ENCODE results near the gene BCL7A.
"Not testable (repeated sequence)": the region's sequence is repeated elsewhere in the genome, so short reads cannot be mapped to it uniquely, and the experiment has no call there.

Gene BCL7A

DNA sequence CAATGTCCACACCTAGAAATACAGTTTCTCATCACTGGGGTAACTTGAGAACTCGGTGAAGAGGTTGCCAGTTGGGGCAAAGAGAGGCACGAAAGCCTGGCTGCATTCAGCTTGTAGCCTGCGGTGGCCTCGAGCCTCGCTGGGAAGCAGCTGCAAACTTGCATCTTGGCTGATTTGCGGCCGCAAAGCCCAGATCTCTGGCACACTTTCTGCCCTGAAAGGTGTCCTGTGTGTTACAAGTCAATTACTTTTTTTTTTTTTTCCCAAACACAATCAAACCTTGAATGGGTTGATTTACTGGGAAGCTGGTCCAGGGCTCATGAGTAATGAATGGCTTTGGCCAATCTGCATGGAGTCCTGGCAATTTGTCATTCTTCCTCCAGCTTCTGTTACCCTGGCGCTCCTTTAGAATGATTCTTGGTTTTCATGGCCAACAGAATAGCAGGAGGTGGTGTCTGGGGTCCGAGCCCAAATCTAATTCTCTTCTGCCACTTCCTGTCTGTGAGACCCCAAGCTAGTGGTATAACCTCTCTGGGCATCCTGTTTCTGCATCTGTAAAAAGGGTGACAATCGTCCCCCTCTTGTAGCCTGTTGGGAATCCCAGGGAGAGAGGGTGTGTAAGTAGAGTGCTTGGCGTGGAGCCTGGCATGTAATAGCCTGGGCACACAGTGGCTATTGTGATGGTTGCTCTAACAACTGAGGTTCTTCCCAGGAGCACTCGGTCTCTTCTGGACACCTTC, 6.7 kb downstream of the BCL7A start:
- no peak for DNase-seq

DNA sequence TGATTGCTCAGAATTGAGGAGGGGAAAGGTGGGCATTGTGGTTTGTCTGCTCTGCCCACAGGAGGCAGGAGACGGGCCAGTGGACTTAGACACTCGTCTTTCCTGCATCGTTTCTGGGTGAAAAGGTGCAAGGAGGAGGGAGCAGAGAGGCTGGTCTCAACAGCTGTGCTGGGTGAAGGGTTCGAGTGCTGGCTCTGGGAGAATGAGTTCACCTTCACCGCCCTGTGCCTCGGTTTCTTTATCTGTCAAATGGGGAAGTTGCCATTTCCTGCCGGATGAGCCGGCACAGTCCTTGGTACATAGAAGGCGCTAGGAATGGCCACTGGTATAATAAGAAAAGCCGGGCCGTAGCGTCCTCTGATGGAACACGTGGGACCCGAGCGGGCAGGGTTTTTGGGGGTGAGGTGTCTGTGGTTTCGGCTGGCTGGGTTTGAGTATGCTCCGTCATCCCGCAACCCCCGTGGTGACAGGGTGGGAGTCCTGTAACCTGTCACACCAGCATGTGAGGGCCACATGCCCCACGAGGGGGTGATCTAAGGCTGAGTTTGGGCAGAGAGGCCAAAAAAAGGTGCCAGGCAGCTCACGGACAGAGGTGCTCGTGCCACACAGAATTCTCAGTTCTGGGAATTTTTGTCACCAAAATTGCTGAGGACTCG, 7.3 kb downstream of the BCL7A start:
- no peak for DNase-seq

- DNase-seq: no peak
Observed at GRCh38 chr12:122029620-122030423, 8.1 kb downstream of the BCL7A start.

DNA sequence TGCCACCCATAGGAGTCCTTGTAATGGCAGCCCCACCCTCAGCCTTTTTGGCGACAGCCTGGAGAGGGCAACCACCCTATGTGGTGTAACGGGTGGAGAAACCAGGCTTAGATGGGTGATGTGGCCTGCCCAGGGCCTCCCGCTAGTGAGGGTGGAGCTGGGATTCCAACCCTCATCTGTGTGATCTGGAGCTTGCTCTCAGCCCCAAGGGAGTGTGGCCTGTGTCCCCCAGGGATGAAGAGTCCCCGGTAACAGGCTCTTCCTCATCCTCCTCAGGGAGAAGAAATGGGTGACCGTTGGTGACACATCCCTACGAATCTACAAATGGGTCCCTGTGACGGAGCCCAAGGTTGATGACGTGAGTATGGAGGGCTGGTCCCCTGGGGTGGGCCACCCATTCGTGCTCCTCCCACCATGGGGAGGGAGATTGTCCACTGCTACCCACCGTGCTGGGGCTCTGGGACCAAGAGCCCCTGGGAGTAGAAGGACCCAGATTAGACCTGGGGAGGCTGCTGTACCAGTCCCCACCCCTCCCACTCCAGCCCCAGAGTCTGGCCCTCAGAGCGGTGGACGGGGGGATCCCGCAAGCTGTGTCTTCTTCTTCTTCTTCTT, 8.8 kb downstream of the BCL7A start:
- no peak for DNase-seq

GRCh38 chr12:122031342-122032216, 9.9 kb downstream of the BCL7A start:
- DNase-seq: no peak

- DNase-seq: no peak
Observed at GRCh38 chr12:122032580-122032979, 10.9 kb downstream of the BCL7A start.

GRCh38 chr12:122035292-122035691, 13.6 kb downstream of the BCL7A start:
- DNase-seq: no peak

GRCh38 chr12:122036153-122036552, 14.5 kb downstream of the BCL7A start:
- DNase-seq: no peak

GRCh38 chr12:122040579-122041386, 19.1 kb downstream of the BCL7A start:
- no peak for DNase-seq

GRCh38 chr12:122041458-122041857, 19.8 kb downstream of the BCL7A start:
- DNase-seq: not testable (repeated sequence)

- DNase-seq: no peak
Observed at GRCh38 chr12:122042910-122043309, 21.2 kb downstream of the BCL7A start.

- no peak for DNase-seq
Observed at GRCh38 chr12:122043476-122043875, 21.8 kb downstream of the BCL7A start.

- no peak for DNase-seq
Observed at GRCh38 chr12:122045262-122045661, 23.6 kb downstream of the BCL7A start.

DNA sequence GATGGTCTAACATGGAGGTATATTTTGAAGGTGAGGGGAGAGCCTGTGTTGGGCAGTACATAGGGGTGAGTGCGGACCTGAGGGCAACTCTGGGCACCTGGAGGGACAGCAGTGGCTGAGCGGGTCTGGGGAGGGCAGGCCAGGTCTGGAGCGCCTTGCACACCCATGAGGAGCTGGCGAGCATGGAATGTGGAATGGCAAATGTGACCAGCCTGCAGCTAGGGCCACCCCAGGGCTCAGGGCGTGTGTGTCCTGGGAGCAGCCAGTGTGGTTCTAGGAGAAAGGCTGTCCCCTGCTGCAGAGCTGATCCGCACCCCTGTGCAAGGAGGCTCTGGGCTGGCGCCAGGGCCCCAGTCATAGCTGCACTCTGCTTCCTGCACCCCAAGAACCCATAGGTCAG, 24.5 kb downstream of the BCL7A start:
- no peak for DNase-seq

- no peak for DNase-seq
Observed at GRCh38 chr12:122048151-122048550, 26.5 kb downstream of the BCL7A start.

DNA sequence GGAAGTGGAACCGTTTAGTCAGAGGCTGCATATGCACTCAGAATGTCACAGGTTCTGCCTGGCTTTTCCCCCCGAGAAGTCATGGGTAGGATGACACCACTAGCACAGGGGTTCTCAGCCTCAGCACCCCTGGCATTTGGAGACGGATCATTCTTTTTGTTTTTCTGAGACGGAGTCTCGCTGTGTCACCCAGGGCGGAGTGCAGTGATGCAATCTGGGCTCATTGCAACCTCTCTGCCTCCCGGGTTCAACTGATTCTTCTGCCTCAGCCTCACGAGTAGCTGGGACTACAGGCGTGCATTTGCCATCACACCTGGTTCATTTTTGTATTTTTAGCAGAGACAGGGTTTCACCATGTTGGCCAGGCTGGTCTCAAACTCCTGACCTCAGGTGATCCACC, 28.1 kb downstream of the BCL7A start:
- DNase-seq: no peak

GRCh38 chr12:122050706-122051105, 29.0 kb downstream of the BCL7A start:
- no peak for DNase-seq

- DNase-seq: no peak
Observed at GRCh38 chr12:122051231-122051876, 29.7 kb downstream of the BCL7A start.

DNA sequence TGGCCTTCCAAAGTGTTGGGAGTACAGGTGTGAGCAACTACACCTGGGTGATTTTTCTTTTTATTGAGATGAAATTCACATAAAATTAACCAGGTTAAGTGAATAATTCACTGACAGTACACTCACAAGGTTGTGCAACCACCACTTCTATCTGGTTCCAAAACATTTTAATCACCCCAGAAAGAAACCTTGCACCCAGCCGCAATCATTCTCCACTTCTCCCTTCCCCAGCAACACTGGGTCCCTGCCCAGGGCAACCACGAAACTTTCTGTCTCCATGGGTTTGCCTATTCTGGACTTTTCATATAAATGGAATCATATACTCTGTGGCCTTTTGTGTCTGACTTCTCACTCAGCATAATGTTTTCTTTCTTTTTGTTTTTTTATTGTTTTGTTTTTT, 30.6 kb downstream of the BCL7A start:
- no peak for DNase-seq

DNA sequence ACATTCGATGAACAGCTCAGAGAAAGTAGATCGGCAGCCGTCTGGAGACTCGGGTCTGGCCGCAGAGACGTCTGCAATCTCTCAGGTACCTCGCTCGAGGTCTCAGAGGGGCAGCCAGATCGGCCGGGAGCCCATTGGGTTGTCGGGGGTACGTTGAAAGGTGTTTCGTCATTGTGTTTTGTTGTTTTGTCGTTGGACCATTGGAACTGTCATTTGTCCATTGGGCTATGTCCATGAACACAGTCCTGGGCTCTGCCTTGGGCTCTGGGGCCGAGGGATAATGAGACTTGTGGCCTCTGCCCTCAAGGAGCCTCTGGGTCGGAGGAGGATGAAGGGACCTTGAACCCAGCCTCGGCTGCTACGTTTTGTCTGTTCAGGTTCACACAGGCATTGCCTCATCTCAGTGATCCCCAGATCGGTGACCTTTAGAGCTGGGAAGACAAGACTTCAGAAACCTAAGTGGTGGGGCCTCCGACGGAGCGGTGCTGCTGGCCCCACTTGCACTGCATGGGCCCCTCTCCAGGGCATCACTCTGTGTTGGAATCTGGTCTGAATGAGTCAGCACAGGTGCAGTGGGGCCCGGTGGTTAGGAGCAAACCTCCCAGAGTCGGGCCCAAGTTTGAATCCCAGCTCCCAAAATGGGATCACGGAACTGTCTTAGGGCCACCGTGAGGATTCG, 33.3 kb downstream of the BCL7A start:
- no peak for DNase-seq
